Esophagus muscularis mucosa (tissue), 4 donors: Measurements from ENCODE around the gene TMEM255B. TPM values are rescaled to one million over a fixed set of nuclear protein-coding genes. Genes with fewer than 3 reads are reported as not detected.
"Not testable (repeated sequence)": the region's sequence is repeated elsewhere in the genome, so short reads cannot be mapped to it uniquely, and the experiment has no call there.

ENCODE experiments used
- DNase-seq: peaks from one replicate; pipeline ENCODE4 v3.0.0-alpha.2; 2017; ENCODE audit errors: extremely low spot score
- H3K27ac ChIP-seq, 4 donors: fragments of 200-600 bp; sonication (generic); replicated peaks in 1 of 4; 1 replicate in 3 of 4; 2 replicates in 1 of 4; pipeline ENCODE4 v1.5.1; 2016 to 2019; ENCODE audit warnings: mild to moderate bottlenecking in 1 of 4
- H3K27me3 ChIP-seq, 4 donors: fragments of 200-600 bp; sonication (generic); one replicate each; pipeline versions ENCODE4 v1.5.1 to v1.6.0; 2016 to 2019
- H3K36me3 ChIP-seq, 4 donors: fragments of 200-600 bp; sonication (generic); one replicate each; pipeline ENCODE4 v1.5.1; 2016 to 2019
- H3K4me1 ChIP-seq, 4 donors: fragments of 200-600 bp; sonication (generic); one replicate each; pipeline ENCODE4 v1.5.1; 2016 to 2019
- H3K4me3 ChIP-seq, 4 donors: fragments of 200-600 bp; sonication (generic); 1 replicate in 2 of 4; 2 replicates in 2 of 4; pipeline ENCODE4 v1.5.1; 2016 to 2019; ENCODE audit warnings: mild to moderate bottlenecking in 4 of 4, moderate library complexity in 1 of 4
- H3K9me3 ChIP-seq, 4 donors: fragments of 200-600 bp; sonication (generic); 1 replicate in 3 of 4; 2 replicates in 1 of 4; pipeline ENCODE4 v1.5.1; 2016 to 2019
- CTCF ChIP-seq, 3 experiments: fragments of 200-600 bp in 2 of 3; fragments of 450-650 bp in 1 of 3; sonication (generic) in 2 of 3; IDR thresholded peaks; one replicate each; pipeline ENCODE4 v1.5.1; 2017 to 2019; ENCODE audit warnings: antibody characterized with exemption in 3 of 3, mild to moderate bottlenecking in 2 of 3, moderate library complexity in 1 of 3
- EP300 ChIP-seq: sonication (generic); formaldehyde crosslinking; IDR thresholded peaks from one replicate; pipeline ENCODE4 v1.6.1; 2017; ENCODE audit warnings: antibody characterized with exemption
- POLR2A ChIP-seq: fragments of 450-650 bp; IDR thresholded peaks from one replicate; pipeline ENCODE4 v1.6.1; 2017; ENCODE audit warnings: antibody characterized with exemption, moderate library complexity, mild to moderate bottlenecking, low read depth
- POLR2AphosphoS5 ChIP-seq, 2 donors: sonication (generic); formaldehyde crosslinking; IDR thresholded peaks; one replicate each; pipeline ENCODE4 v1.6.1; 2017; ENCODE audit warnings: antibody characterized with exemption in 2 of 2
- WGBS: methylation state at CpG from one replicate; pipeline ENCODE4 v1.1.5; 2018; 5-methylcytosine and 5-hydroxymethylcytosine counted together
- intact Hi-C: fragments of 100-400 bp; cut with DNase I; formaldehyde crosslinking; loops from one replicate; pipeline ENCODE4 v1.15.1; 2023
- total RNA-seq, 4 donors: library from RNA; depleted of rRNA; stranded (reverse); fragments of >200 nt; gene quantifications; one replicate each; pipeline versions ENCODE4 v1.1.0 to v1.2.1, GENCODE V29; 2016

The TMEM255B gene
- total RNA-seq, 4 donors from 2014 or later = 4.1 to 12.3 (median 10.7) TPM

DNA sequence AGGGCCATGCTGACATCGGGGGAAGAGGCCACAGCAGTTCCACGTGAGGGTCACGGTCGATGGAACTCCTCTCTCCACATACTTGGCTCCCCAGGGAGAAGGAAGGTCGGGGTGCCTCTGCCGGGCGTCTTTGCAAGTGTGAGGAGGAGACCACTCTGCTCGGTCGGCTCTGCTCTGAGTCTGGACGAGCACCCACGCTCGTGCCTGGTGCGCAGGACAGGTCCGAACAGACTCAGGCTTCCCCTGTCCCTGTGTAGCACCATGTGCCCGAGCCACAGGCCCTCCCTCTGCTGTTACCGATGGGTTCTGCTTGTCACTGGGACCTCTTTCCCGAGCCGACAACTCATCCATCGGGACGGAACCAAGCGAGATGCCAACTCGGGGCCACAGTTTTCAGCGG, 35.1 kb downstream of the TMEM255B start:
- intact Hi-C loops = no loop called here
- no peaks in the 10 kb centered on the region for H3K27me3 ChIP-seq
- no peak for TF ChIP-seq POLR2AphosphoS5 (IDR thresholded peaks at IDR 0.05)
- no peak for TF ChIP-seq EP300
- no peak for DNase-seq
- 96% methylated on average over 13 of the region's 23 CpGs for WGBS
- H3K4me3 ChIP-seq = no peak overlapping the region
- H3K4me1 ChIP-seq = peaks cover 0 to under 1% (median 0%) of the 10 kb centered on the region in 4 donors
- H3K36me3 ChIP-seq = peaks cover 0 to 30% (median 5%) of the 10 kb centered on the region in 4 donors
- no peaks in the 10 kb centered on the region for H3K9me3 ChIP-seq
- H3K27ac ChIP-seq = no peak overlapping the region

DNA sequence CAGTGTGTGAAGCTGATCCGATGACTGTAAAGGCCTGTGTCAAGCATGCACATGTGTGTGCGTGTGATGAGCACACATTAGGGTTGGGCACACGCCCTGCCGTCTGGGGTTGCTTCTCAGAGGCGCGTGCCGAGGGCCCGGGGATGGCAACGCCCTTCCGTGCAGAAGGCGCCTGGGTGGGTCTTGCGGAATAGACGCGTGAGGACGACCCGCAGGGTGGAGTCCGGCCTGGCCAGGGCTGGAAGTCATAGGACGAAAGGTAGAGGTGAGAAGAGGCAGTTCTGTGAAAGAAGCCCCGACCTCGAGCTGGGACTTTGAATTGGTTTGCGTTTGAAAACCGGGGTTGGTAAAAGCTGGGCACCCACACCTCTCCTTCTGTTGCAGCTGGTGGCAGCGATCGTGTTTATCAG, 35.7 kb downstream of the TMEM255B start:
- H3K27me3 ChIP-seq = no peaks in the 10 kb centered on the region
- WGBS = 86% methylated on average over 24 of the region's 24 CpGs
- no peak overlapping the region for H3K4me3 ChIP-seq
- H3K27ac ChIP-seq = no peak overlapping the region
- TF ChIP-seq POLR2A (no peak), POLR2AphosphoS5 (IDR thresholded peaks at IDR 0.05) (no peak)
- H3K4me1 ChIP-seq = no peaks in the 10 kb centered on the region
- H3K9me3 ChIP-seq = no peaks in the 10 kb centered on the region
- peaks cover 0 to 27% (median 5%) of the 10 kb centered on the region in 4 donors for H3K36me3 ChIP-seq
- intact Hi-C loops = no loop called here
- DNase-seq = no peak

DNA sequence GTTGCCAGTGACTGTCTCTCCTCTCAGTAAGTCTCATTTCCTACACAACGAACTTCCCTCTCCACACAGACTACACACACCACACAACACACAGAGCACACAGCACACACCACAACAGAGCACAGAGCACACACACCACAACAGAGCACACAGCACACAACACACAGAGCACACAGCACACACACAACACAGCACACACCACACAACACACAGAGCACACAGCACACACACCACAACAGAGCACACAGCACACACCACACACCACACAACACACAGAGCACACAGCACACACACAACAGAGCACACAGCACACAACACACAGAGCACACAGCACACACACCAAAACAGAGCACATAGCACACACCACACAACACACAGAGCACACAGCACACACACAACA, 36.3 kb downstream of the TMEM255B start:
- intact Hi-C loops, DNase-seq, H3K4me3 ChIP-seq, H3K27ac ChIP-seq, H3K4me1 ChIP-seq, H3K9me3 ChIP-seq, H3K27me3 ChIP-seq: not testable (repeated sequence)
- 27% methylated on average over 1 of the region's 1 CpG for WGBS
- H3K36me3 ChIP-seq = peaks cover 0 to 27% (median 5%) of the 10 kb centered on the region in 4 donors

DNA sequence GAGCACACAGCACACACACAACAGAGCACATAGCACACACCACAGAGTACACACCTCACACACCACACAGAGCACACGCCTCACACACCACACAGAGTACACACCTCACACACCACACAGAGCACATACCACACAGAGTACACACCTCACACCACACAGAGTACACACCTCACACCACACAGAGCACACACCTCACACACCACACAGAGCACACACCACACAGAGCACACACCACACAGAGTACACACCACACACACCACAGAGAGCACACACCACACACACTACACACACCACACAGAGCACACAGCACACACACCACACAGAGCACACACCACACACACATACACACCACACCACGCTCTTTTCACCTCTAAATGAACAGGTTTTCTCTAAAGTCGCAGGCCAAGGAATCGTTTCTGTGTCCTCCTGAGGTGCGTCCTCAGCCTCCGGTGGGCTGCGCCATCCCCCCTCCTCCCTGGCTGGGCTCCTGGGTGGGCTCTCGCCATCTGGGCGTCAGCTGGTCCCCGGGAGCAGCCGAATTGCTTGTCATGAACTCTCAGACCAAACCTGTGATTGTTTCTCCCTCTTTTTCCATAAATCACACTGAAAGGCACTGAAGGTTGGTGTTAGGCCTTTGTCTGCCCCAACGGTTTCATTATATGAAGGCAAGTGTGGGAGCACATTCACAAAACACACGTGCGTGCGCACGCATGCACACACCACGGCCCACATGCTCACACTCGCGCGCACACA, 37.4 kb downstream of the TMEM255B start:
- no peak for DNase-seq
- TF ChIP-seq POLR2AphosphoS5 (IDR thresholded peaks at IDR 0.05) = no peak
- no peak for TF ChIP-seq POLR2A
- no peak for TF ChIP-seq CTCF (IDR thresholded peaks at IDR 0.05)
- TF ChIP-seq EP300 = no peak
- Histone ChIP-seq H3K4me3 (no peak overlapping the region), H3K36me3 (peaks cover 0 to 27% (median 5%) of the 10 kb centered on the region in 4 donors), H3K4me1 (peaks cover 0 to under 1% (median 0%) of the 10 kb centered on the region in 4 donors), H3K27ac (no peak overlapping the region), H3K9me3 (no peaks in the 10 kb centered on the region), H3K27me3 (no peaks in the 10 kb centered on the region)
- intact Hi-C loops = no loop called here
- WGBS = 76% methylated on average over 20 of the region's 20 CpGs

DNA sequence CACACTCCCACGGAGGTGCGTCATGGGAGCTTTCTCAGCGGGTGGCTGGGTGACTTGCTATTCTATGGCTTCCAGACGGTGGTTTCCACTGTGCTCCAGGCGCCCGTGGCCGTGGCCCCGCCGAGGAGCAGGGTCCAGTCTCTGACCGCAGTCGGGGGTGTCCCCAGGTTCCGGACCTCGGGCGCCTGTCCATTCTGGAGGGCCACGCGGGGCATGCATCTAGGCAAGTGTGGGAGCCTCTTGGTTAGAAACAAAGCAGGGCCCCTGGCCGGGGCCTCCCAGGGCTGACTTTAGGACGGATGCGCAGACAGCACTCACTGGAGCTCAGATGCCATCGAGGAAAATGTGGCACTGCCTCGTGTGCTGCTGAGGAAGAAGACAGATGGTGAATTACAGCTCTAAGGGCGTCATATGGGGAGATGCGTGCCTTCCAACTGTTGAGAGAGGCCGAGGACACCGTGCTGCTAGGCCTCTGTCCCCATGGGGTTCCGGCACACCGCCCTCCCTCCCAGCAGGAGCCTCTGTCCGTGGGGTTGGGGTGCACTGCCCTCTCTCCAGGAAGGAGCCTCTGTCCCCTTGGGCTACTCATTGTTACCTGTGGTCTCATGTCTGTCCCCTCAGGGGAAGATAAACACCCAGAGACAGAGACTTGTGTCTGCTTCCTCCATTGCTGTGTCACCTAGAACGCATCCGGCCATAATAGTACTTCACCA, 38.1 kb downstream of the TMEM255B start:
- Histone ChIP-seq H3K27ac (no peak overlapping the region), H3K27me3 (no peaks in the 10 kb centered on the region), H3K4me1 (peaks cover 0 to 7% (median 6%) of the 10 kb centered on the region in 4 donors), H3K9me3 (no peaks in the 10 kb centered on the region), H3K36me3 (peaks cover 0 to 27% (median 5%) of the 10 kb centered on the region in 4 donors), H3K4me3 (no peak overlapping the region)
- no peak for DNase-seq
- intact Hi-C loops = no loop called here
- TF ChIP-seq CTCF (IDR thresholded peaks at IDR 0.05) = no peak
- TF ChIP-seq POLR2A = no peak
- TF ChIP-seq EP300 = no peak
- no peak for TF ChIP-seq POLR2AphosphoS5 (IDR thresholded peaks at IDR 0.05)
- WGBS = 96% methylated on average over 24 of the region's 30 CpGs

GRCh38 chr13:113798200-113798811, 39.3 kb downstream of the TMEM255B start:
- no peak for DNase-seq
- H3K4me1 ChIP-seq = peaks cover 0 to 17% (median 11%) of the 10 kb centered on the region in 4 donors
- H3K4me3 ChIP-seq = no peak overlapping the region
- H3K9me3 ChIP-seq = no peaks in the 10 kb centered on the region
- H3K36me3 ChIP-seq = peaks cover 0 to 24% (median 5%) of the 10 kb centered on the region in 4 donors
- H3K27ac ChIP-seq = no peak overlapping the region
- TF ChIP-seq POLR2A = no peak
- TF ChIP-seq POLR2AphosphoS5 (IDR thresholded peaks at IDR 0.05) = no peak
- TF ChIP-seq EP300 = no peak
- TF ChIP-seq CTCF (IDR thresholded peaks at IDR 0.05) = no peak
- intact Hi-C loops = no loop called here
- H3K27me3 ChIP-seq = no peaks in the 10 kb centered on the region
- WGBS = 90% methylated on average over 2 of the region's 2 CpGs
